H9 (cell line): Measurements from ENCODE around the gene MCHR1. TPM values are rescaled to one million over a fixed set of nuclear protein-coding genes. Genes with fewer than 3 reads are reported as not detected.

Experiments used
- DNase-seq: peaks from one replicate; pipeline ENCODE4 v3.0.0-alpha.2; 2017
- H2AFZ ChIP-seq: one replicate; pipeline ENCODE4 v1.6.1; 2013; ENCODE audit warnings: mild to moderate bottlenecking, low read length, control low read depth, moderate library complexity
- H2AK5ac ChIP-seq: 2 replicates; pipeline ENCODE4 v1.6.1; 2013; ENCODE audit warnings: low read length, control low read depth, mixed read lengths; ENCODE audit not compliant: insufficient read length
- H2BK120ac ChIP-seq: one replicate; pipeline ENCODE4 v1.6.1; 2013; ENCODE audit warnings: low read depth, mild to moderate bottlenecking, low read length, control low read depth, inconsistent platforms; ENCODE audit not compliant: poor library complexity, severe bottlenecking
- H2BK12ac ChIP-seq: 2 replicates; pipeline ENCODE4 v1.6.1; 2013; ENCODE audit warnings: low read length, control low read depth, mixed read lengths, low read depth; ENCODE audit not compliant: insufficient read length
- H2BK15ac ChIP-seq: 2 replicates; pipeline ENCODE4 v1.6.1; 2013; ENCODE audit warnings: low read depth, low read length, control low read depth
- H2BK20ac ChIP-seq: one replicate; pipeline ENCODE4 v1.6.1; 2013; ENCODE audit warnings: low read depth, mild to moderate bottlenecking, low read length, control low read depth, inconsistent platforms; ENCODE audit not compliant: poor library complexity, severe bottlenecking
- H2BK5ac ChIP-seq: 2 replicates; pipeline ENCODE4 v1.6.1; 2013; ENCODE audit warnings: low read length, control low read depth, mixed read lengths; ENCODE audit not compliant: insufficient read length
- H3K14ac ChIP-seq: 2 replicates; pipeline ENCODE4 v1.6.1; 2013; ENCODE audit warnings: low read length, control low read depth; ENCODE audit not compliant: insufficient read depth
- H3K18ac ChIP-seq: 2 replicates; pipeline ENCODE4 v1.6.1; 2013; ENCODE audit warnings: low read depth, mild to moderate bottlenecking, mixed read lengths, low read length, control low read depth; ENCODE audit not compliant: insufficient read length
- H3K23ac ChIP-seq: 2 replicates; pipeline ENCODE4 v1.6.1; 2013; ENCODE audit warnings: low read length, control low read depth, mixed read lengths, low read depth; ENCODE audit not compliant: insufficient read length
- H3K23me2 ChIP-seq: 2 replicates; pipeline ENCODE4 v1.6.1; 2013; ENCODE audit warnings: low read depth, mild to moderate bottlenecking, mixed read lengths, low read length, control low read depth; ENCODE audit not compliant: insufficient read length, poor library complexity, severe bottlenecking
- H3K27ac ChIP-seq: 2 replicates; pipeline ENCODE4 v1.5.1; 2013; ENCODE audit warnings: low read length, control low read depth, mixed read lengths, low read depth; ENCODE audit not compliant: insufficient read length
- H3K27me3 ChIP-seq: 2 replicates; pipeline ENCODE4 v1.6.1; 2013; ENCODE audit warnings: low read length, control low read depth, inconsistent platforms; ENCODE audit not compliant: insufficient read depth
- H3K4ac ChIP-seq: 2 replicates; pipeline ENCODE4 v1.6.1; 2013; ENCODE audit warnings: low read depth, mild to moderate bottlenecking, control low read depth, inconsistent platforms, low read length, moderate library complexity
- H3K4me1 ChIP-seq: 2 replicates; pipeline ENCODE4 v1.6.1; 2013; ENCODE audit warnings: low read length, control low read depth, inconsistent platforms; ENCODE audit not compliant: insufficient read depth
- H3K4me2 ChIP-seq: 2 replicates; pipeline ENCODE4 v1.6.1; 2013; ENCODE audit warnings: low read length, control low read depth, mixed read lengths; ENCODE audit not compliant: insufficient read length, insufficient read depth
- H3K56ac ChIP-seq: 2 replicates; pipeline ENCODE4 v1.6.1; 2013; ENCODE audit warnings: low read depth, mild to moderate bottlenecking, mixed read lengths, low read length, control low read depth; ENCODE audit not compliant: insufficient read length
- H3K79me1 ChIP-seq: 2 replicates; pipeline ENCODE4 v1.6.1; 2013; ENCODE audit warnings: low read depth, mild to moderate bottlenecking, moderate library complexity, low read length, control low read depth, inconsistent platforms; ENCODE audit not compliant: insufficient read depth, poor library complexity, severe bottlenecking
- H3K79me2 ChIP-seq: 2 replicates; pipeline ENCODE4 v1.6.1; 2013; ENCODE audit warnings: low read length, control low read depth, inconsistent platforms; ENCODE audit not compliant: insufficient read depth
- H3K9ac ChIP-seq: 2 replicates; pipeline ENCODE4 v1.6.1; 2013; ENCODE audit warnings: low read length, control low read depth, mixed read lengths; ENCODE audit not compliant: insufficient read length; ENCODE audit errors: extremely low read depth
- H3K9me3 ChIP-seq: one replicate; pipeline ENCODE4 v1.6.1; 2013; ENCODE audit warnings: low read depth, low read length, inconsistent platforms; ENCODE audit not compliant: control insufficient read depth
- H3T11ph ChIP-seq: one replicate; pipeline ENCODE4 v1.6.1; 2013; ENCODE audit warnings: mild to moderate bottlenecking, low read length, control low read depth, inconsistent platforms
- H4K20me1 ChIP-seq: one replicate; pipeline ENCODE4 v1.6.1; 2013; ENCODE audit not compliant: control insufficient read depth, insufficient read length, insufficient read depth
- H4K5ac ChIP-seq: 2 replicates; pipeline ENCODE4 v1.6.1; 2013; ENCODE audit warnings: low read depth, mild to moderate bottlenecking, mixed read lengths, low read length, control low read depth; ENCODE audit not compliant: insufficient read length
- H4K8ac ChIP-seq: replicated peaks from 2 replicates; pipeline ENCODE4 v1.6.1; 2013; ENCODE audit warnings: low read length, control low read depth, mixed read lengths, low read depth; ENCODE audit not compliant: insufficient read length
- H4K91ac ChIP-seq: 2 replicates; pipeline ENCODE4 v1.6.1; 2013; ENCODE audit warnings: low read depth, mild to moderate bottlenecking, moderate library complexity, mixed read lengths, low read length, control low read depth; ENCODE audit not compliant: insufficient read length
- H3K27ac Mint-ChIP-seq, 3 experiments: 2 replicates in 2 of 3; 3 replicates in 1 of 3; pipeline ENCODE4 v1.8.0; 2020 to 2021; ENCODE audit warnings: mixed read lengths in 3 of 3, mild to moderate bottlenecking in 1 of 3, moderate library complexity in 1 of 3
- H3K27me3 Mint-ChIP-seq: 2 replicates; pipeline ENCODE4 v1.8.0; 2021; ENCODE audit warnings: low read depth, mild to moderate bottlenecking, moderate library complexity, mixed read lengths
- H3K36me3 Mint-ChIP-seq, 3 experiments: 2 replicates in 2 of 3; 3 replicates in 1 of 3; pipeline ENCODE4 v1.8.0; 2020 to 2021; ENCODE audit warnings: low read depth in 3 of 3, mixed read lengths in 3 of 3; ENCODE audit not compliant: insufficient read depth in 1 of 3
- H3K4me1 Mint-ChIP-seq, 2 experiments: 2 replicates each; pipeline ENCODE4 v1.8.0; 2020; ENCODE audit warnings: mixed read lengths in 2 of 2
- H3K4me3 Mint-ChIP-seq, 2 experiments: 2 replicates in 1 of 2; 3 replicates in 1 of 2; pipeline ENCODE4 v1.8.0; 2020 to 2021; ENCODE audit warnings: mild to moderate bottlenecking in 2 of 2, mixed read lengths in 2 of 2, moderate library complexity in 1 of 2
- H3K9me3 Mint-ChIP-seq, 2 experiments: 2 replicates in 1 of 2; 3 replicates in 1 of 2; pipeline ENCODE4 v1.8.0; 2020; ENCODE audit warnings: mild to moderate bottlenecking in 2 of 2, mixed read lengths in 2 of 2, moderate library complexity in 1 of 2
- CTCF ChIP-seq: fragments of 200-600 bp; sonication (generic); conservative IDR thresholded peaks from 3 replicates; pipeline ENCODE4 v1.8.0; 2021; ENCODE audit warnings: antibody characterized with exemption, mild to moderate bottlenecking
- WGBS: extraction: QIAGEN DNeasy Blood & Tissue Kit; methylation state at CpG from one replicate; pipeline ENCODE4 v1.1.7; 2013; ENCODE audit warnings: missing lambda C conversion rate, low lambda C conversion rate, mixed read lengths; ENCODE audit not compliant: insufficient read length; ENCODE audit errors: extremely low coverage; 5-methylcytosine and 5-hydroxymethylcytosine counted together
- total RNA-seq: library from RNA; stranded (reverse); gene quantifications from 2 replicates; pipeline ENCODE4 v1.2.1, GENCODE V29; 2021

Gene MCHR1
- total RNA-seq, 1 experiment from 2014 or later: 2.9 TPM

DNA sequence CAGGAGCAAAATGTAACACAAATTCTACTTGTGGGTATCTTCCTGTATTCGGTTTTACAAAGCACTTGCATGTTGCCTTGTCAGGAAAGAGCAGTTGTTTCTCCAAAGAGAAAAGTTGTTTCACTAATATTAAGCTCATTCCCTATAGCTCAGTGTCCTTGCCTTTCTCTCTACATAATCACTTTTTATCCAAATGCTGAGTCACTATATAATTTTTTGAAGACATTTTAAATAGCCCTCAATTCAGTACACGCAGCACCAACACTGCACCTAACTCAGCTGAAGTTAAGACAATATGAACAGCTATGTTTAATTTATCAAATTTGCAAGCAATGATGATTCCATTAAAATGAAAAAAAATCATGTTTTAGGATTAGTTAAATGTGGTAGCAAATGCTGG lies 28.2 kb upstream of the MCHR1 start:
- Histone ChIP-seq H2AFZ (no peak overlapping the region), H3K9me3 (no peaks in the 10 kb centered on the region), H3K4ac (no peak overlapping the region), H3K23ac (no peak overlapping the region), H3K14ac (no peak overlapping the region), H3K9ac (no peak overlapping the region), H3K27me3 (no peaks in the 10 kb centered on the region; the same call in 1 of the 2 replicates), H4K5ac (no peak overlapping the region), H2BK5ac (no peak overlapping the region), H3K56ac (no peak overlapping the region), H3K79me2 (no peaks in the 10 kb centered on the region), H3K4me1 (peaks cover 3% of the 10 kb centered on the region), H4K91ac (no peak overlapping the region), H3K79me1 (no peaks in the 10 kb centered on the region), H2BK20ac (no peak overlapping the region), H2BK12ac (no peak overlapping the region), H2BK15ac (no peak overlapping the region), H4K20me1 (peaks cover 3% of the 10 kb centered on the region), H2AK5ac (no peak overlapping the region), H3T11ph (no peak overlapping the region), H2BK120ac (no peak overlapping the region), H3K18ac (no peak overlapping the region), H3K27ac (no peak overlapping the region), H3K4me2 (no peak overlapping the region), H4K8ac (no peak overlapping the region), H3K23me2 (peaks cover 5% of the 10 kb centered on the region)
- no peak for TF ChIP-seq CTCF
- no CpG with 5 or more reads among the region's 2 CpGs for WGBS
- no peaks in the 10 kb centered on the region for H3K36me3 Mint-ChIP-seq
- H3K27ac Mint-ChIP-seq: no peak overlapping the region
- H3K4me3 Mint-ChIP-seq: no peak overlapping the region
- no peaks in the 10 kb centered on the region for H3K9me3 Mint-ChIP-seq
- H3K4me1 Mint-ChIP-seq: peaks cover 13 to 20% of the 10 kb centered on the region in 2 experiments
- no peaks in the 10 kb centered on the region for H3K27me3 Mint-ChIP-seq
- DNase-seq: no peak
